ENCODE results near the gene ATF6B.

The ATF6B gene

GRCh38 chr6:32112431-32112980 is 15.5 kb downstream of the ATF6B start:
- no peak overlapping the region for H3K4me3 ChIP-seq (ENCODE audit: low read depth, low read length)
- TF ChIP-seq CTCF (IDR thresholded peaks at IDR 0.05; ENCODE audit: borderline replicate concordance, insufficient read depth, low read depth, low read length) = no peak

- no peak for TF ChIP-seq CTCF (IDR thresholded peaks at IDR 0.05; ENCODE audit: borderline replicate concordance, insufficient read depth, low read depth, low read length)
- no peak overlapping the region for H3K4me3 ChIP-seq (ENCODE audit: low read depth, low read length)
Measured at GRCh38 chr6:32111424-32112066, 16.5 kb downstream of the ATF6B start.

GRCh38 chr6:32110632-32111031 is 17.4 kb downstream of the ATF6B start:
- H3K4me3 ChIP-seq (ENCODE audit: low read depth, low read length) = no peak overlapping the region
- no peak for TF ChIP-seq CTCF (IDR thresholded peaks at IDR 0.05; ENCODE audit: borderline replicate concordance, insufficient read depth, low read depth, low read length)

GRCh38 chr6:32109765-32110160 is 18.3 kb downstream of the ATF6B start:
- H3K4me3 ChIP-seq (ENCODE audit: low read depth, low read length) = no peak overlapping the region
- TF ChIP-seq CTCF (IDR thresholded peaks at IDR 0.05; ENCODE audit: borderline replicate concordance, insufficient read depth, low read depth, low read length) = no peak

- no peak for TF ChIP-seq CTCF (IDR thresholded peaks at IDR 0.05; ENCODE audit: borderline replicate concordance, insufficient read depth, low read depth, low read length)
- no peak within 1 kb of the TSS for H3K4me3 ChIP-seq (ENCODE audit: low read depth, low read length)
Measured at GRCh38 chr6:32109114-32109764, 18.8 kb downstream of the ATF6B start, which contains the start of gene TNXB. Gene TNXB, minus strand, starts transcription at chr6:32109338. Its CDS starts 11,140 bp downstream, at chr6:32098198.

GRCh38 chr6:32108727-32109113 is 19.3 kb downstream of the ATF6B start:
- H3K4me3 ChIP-seq (ENCODE audit: low read depth, low read length) = no peak overlapping the region
- TF ChIP-seq CTCF (IDR thresholded peaks at IDR 0.05; ENCODE audit: borderline replicate concordance, insufficient read depth, low read depth, low read length) = no peak

All from GM12875 (cell line).